ENCODE results near the gene ZFYVE19.

The ZFYVE19 gene

DNA sequence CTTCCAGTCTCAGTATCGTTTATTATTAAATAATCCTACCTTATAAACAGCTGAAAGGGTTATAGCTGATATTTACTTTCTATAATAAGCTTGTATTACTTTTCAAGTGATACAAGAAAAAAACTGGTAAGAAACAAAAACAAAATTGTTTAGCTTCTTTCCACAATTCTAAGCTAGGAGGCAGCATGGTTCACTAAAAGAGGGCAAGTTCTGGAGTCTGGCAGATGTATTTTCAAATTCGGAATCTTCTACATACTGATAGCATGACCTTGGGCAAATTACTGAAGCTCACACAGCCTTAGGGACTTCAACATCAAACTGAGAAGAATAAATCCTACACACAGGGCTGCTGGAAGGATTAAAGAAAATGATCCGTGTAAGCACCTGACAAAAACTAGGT is 21.7 kb upstream of the ZFYVE19 start:
- H3K27ac ChIP-seq: peak overlapping the region; percentile 95
- TF ChIP-seq, protein P1, sequence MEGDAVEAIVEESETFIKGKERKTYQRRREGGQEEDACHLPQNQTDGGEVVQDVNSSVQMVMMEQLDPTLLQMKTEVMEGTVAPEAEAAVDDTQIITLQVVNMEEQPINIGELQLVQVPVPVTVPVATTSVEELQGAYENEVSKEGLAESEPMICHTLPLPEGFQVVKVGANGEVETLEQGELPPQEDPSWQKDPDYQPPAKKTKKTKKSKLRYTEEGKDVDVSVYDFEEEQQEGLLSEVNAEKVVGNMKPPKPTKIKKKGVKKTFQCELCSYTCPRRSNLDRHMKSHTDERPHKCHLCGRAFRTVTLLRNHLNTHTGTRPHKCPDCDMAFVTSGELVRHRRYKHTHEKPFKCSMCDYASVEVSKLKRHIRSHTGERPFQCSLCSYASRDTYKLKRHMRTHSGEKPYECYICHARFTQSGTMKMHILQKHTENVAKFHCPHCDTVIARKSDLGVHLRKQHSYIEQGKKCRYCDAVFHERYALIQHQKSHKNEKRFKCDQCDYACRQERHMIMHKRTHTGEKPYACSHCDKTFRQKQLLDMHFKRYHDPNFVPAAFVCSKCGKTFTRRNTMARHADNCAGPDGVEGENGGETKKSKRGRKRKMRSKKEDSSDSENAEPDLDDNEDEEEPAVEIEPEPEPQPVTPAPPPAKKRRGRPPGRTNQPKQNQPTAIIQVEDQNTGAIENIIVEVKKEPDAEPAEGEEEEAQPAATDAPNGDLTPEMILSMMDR (conservative IDR thresholded peaks at IDR 0.05): no peak

GRCh38 chr15:40785814-40786213 is 21.1 kb upstream of the ZFYVE19 start:
- H3K27ac ChIP-seq: peak overlapping the region; percentile 95
- TF ChIP-seq, protein P1 (conservative IDR thresholded peaks at IDR 0.05): no peak

- peak overlapping the region; percentile 95 for H3K27ac ChIP-seq
- TF ChIP-seq, protein P1 (conservative IDR thresholded peaks at IDR 0.05): no peak
Observed at GRCh38 chr15:40787344-40787841, 19.5 kb upstream of the ZFYVE19 start.

GRCh38 chr15:40787991-40788390 is 18.9 kb upstream of the ZFYVE19 start:
- H3K27ac ChIP-seq: peak overlapping the region; percentile 95
- TF ChIP-seq, protein P1 (conservative IDR thresholded peaks at IDR 0.05): no peak

GRCh38 chr15:40789119-40789518 is 17.8 kb upstream of the ZFYVE19 start:
- H3K27ac ChIP-seq: peak overlapping the region; percentile 95

DNA sequence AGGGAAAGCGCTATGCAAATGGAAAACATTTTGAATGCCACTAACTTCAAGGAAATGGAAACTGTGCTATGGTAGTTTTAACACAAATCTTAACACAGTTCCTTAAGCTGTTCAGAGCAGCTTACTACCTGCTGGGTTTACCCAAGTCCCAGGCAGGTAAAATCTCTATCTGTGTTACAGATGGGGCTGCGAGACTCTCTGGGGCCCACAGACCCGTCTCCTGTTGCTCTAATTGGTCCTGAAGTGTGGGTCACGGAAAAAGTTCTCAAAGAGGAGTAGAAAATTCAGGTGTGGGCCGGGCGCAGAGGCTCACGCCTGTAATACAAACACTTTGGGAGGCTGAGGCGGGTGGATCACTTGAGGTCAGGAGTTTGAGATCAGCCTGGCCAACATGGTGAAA is 16.9 kb upstream of the ZFYVE19 start:
- TF ChIP-seq, protein P1 (conservative IDR thresholded peaks at IDR 0.05): no peak
- H3K27ac ChIP-seq: peak overlapping the region; percentile 95; the same call in 1 of the 2 replicates

More at GRCh38 chr15:40789119-40789518, 17.8 kb upstream of the ZFYVE19 start:
- TF ChIP-seq, protein P1 (conservative IDR thresholded peaks at IDR 0.05): no peak

GRCh38 chr15:40790718-40791117 is 16.2 kb upstream of the ZFYVE19 start:
- TF ChIP-seq, protein P1 (conservative IDR thresholded peaks at IDR 0.05): no peak
- no peak overlapping the region for H3K27ac ChIP-seq
